Breast epithelium (tissue), 3 donors: ENCODE measurements around the gene U2AF1L4.

ENCODE experiments used
- POLR2A ChIP-seq: fragments of 450-650 bp; IDR thresholded peaks from one replicate; pipeline ENCODE4 v1.6.1; 2016; ENCODE audit warnings: antibody characterized with exemption, mild to moderate bottlenecking, moderate library complexity
- TF ChIP-seq, protein P1 (sequence below), 3 donors: fragments of 450-650 bp; IDR thresholded peaks; one replicate each; pipeline ENCODE4 v1.5.1; 2016 to 2017; ENCODE audit warnings: antibody characterized with exemption in 3 of 3, mild to moderate bottlenecking in 3 of 3, moderate library complexity in 3 of 3

DNA sequence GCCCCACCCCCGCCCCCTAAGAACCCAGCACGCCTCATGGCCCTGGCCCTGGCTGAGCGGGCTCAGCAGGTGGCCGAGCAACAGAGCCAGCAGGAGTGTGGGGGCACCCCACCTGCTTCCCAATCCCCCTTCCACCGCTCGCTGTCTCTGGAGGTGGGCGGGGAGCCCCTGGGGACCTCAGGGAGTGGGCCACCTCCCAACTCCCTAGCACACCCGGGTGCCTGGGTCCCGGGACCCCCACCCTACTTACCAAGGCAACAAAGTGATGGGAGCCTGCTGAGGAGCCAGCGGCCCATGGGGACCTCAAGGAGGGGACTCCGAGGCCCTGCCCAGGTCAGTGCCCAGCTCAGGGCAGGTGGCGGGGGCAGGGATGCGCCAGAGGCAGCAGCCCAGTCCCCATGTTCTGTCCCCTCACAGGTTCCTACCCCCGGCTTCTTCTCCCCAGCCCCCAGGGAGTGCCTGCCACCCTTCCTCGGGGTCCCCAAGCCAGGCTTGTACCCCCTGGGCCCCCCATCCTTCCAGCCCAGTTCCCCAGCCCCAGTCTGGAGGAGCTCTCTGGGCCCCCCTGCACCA, 42.1 kb upstream of the U2AF1L4 start:
- TF ChIP-seq, protein P1, sequence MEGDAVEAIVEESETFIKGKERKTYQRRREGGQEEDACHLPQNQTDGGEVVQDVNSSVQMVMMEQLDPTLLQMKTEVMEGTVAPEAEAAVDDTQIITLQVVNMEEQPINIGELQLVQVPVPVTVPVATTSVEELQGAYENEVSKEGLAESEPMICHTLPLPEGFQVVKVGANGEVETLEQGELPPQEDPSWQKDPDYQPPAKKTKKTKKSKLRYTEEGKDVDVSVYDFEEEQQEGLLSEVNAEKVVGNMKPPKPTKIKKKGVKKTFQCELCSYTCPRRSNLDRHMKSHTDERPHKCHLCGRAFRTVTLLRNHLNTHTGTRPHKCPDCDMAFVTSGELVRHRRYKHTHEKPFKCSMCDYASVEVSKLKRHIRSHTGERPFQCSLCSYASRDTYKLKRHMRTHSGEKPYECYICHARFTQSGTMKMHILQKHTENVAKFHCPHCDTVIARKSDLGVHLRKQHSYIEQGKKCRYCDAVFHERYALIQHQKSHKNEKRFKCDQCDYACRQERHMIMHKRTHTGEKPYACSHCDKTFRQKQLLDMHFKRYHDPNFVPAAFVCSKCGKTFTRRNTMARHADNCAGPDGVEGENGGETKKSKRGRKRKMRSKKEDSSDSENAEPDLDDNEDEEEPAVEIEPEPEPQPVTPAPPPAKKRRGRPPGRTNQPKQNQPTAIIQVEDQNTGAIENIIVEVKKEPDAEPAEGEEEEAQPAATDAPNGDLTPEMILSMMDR (IDR thresholded peaks at IDR 0.05): no peak
- no peak for TF ChIP-seq POLR2A
